ENCODE measurements around the gene SELENOM.

SELENOM gene

DNA sequence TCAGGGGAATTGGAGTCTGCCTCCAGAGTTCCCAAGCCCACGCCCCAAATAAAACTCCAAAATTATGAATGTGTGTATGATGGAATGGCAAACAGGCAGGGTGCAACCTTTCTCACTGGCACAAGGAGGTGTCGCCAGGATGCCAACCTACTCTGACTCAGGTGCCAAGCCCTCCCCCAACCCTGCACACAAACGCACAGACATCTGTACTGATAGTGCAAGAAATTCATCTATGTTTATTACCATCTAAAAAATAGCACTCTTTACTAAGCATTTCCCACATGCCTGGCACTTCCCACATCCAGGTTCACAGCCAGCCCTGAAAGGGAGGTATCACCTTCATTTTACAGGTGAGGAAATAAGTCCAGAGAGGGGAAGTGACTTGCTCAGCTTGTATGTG lies 31.7 kb upstream of the SELENOM start:
- Histone ChIP-seq H3K36me3 (no peaks in the 10 kb centered on the region), H3K4me3 (ENCODE audit: low read depth in 1 of 2, low read length in 1 of 2) (no peak overlapping the region), H3K9me3 (no peaks in the 10 kb centered on the region), H3K4me1 (ENCODE audit: control insufficient read depth in 1 of 2, insufficient read depth in 1 of 2, low read depth in 1 of 2, low read length in 1 of 2) (peaks cover 0 to 3% of the 10 kb centered on the region in 2 experiments), H3K27me3 (peaks cover 28% of the 10 kb centered on the region), H3K27ac (no peak overlapping the region)
- TF ChIP-seq, protein P1, sequence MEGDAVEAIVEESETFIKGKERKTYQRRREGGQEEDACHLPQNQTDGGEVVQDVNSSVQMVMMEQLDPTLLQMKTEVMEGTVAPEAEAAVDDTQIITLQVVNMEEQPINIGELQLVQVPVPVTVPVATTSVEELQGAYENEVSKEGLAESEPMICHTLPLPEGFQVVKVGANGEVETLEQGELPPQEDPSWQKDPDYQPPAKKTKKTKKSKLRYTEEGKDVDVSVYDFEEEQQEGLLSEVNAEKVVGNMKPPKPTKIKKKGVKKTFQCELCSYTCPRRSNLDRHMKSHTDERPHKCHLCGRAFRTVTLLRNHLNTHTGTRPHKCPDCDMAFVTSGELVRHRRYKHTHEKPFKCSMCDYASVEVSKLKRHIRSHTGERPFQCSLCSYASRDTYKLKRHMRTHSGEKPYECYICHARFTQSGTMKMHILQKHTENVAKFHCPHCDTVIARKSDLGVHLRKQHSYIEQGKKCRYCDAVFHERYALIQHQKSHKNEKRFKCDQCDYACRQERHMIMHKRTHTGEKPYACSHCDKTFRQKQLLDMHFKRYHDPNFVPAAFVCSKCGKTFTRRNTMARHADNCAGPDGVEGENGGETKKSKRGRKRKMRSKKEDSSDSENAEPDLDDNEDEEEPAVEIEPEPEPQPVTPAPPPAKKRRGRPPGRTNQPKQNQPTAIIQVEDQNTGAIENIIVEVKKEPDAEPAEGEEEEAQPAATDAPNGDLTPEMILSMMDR (IDR thresholded peaks at IDR 0.05): no peak

DNA sequence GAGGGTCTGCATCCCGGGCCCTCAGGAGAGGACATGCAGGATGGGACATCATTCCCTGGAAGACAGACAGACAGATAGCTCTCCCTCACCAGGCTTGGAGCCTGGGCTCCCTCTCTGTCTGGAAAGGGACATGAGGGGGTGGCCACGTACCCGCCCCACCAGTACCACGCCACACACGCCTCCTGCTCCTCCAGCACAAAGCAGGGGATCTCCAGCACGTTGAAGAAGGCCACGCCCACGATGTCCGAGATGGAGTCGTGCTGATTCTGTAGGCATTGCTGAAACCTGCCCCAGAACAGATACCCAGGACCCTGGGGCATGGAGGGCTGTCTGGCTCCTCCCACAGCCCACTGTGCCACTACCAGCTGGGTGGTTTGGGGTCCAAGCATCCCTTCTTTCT lies 30.8 kb upstream of the SELENOM start:
- Histone ChIP-seq H3K27me3 (peaks cover 21% of the 10 kb centered on the region), H3K4me1 (ENCODE audit: control insufficient read depth in 1 of 2, insufficient read depth in 1 of 2, low read depth in 1 of 2, low read length in 1 of 2) (peaks cover 0 to 3% of the 10 kb centered on the region in 2 experiments), H3K27ac (no peak overlapping the region), H3K4me3 (ENCODE audit: low read depth in 1 of 2, low read length in 1 of 2) (no peak overlapping the region), H3K9me3 (no peaks in the 10 kb centered on the region), H3K36me3 (no peaks in the 10 kb centered on the region)
- TF ChIP-seq, protein P1 (IDR thresholded peaks at IDR 0.05): no peak

DNA sequence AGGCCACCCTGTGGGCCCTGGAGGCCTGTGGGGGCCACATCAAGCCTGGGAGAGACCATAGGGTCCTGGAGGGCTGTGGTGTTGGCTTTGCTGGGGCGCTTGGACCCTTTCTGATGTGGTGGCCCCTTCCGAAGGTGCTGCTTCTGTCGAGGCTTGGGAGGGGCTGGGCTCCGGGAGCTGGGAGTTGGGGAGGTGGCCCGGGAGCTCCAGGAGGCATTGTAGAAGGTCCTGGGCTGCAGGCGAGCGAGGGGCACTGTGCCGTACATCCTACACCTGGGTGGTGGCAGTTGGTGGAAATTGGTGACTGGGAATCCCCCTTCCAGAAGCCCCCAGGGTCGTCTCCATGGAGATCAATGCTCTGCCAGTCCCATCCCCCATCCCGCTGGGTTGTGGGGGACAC lies 30.4 kb upstream of the SELENOM start:
- Histone ChIP-seq H3K27me3 (peaks cover 21% of the 10 kb centered on the region), H3K27ac (no peak overlapping the region), H3K4me3 (ENCODE audit: low read depth in 1 of 2, low read length in 1 of 2) (no peak overlapping the region), H3K4me1 (ENCODE audit: control insufficient read depth in 1 of 2, insufficient read depth in 1 of 2, low read depth in 1 of 2, low read length in 1 of 2) (peaks cover 0 to 3% of the 10 kb centered on the region in 2 experiments), H3K9me3 (no peaks in the 10 kb centered on the region), H3K36me3 (no peaks in the 10 kb centered on the region)
- TF ChIP-seq, protein P1 (IDR thresholded peaks at IDR 0.05): no peak

DNA sequence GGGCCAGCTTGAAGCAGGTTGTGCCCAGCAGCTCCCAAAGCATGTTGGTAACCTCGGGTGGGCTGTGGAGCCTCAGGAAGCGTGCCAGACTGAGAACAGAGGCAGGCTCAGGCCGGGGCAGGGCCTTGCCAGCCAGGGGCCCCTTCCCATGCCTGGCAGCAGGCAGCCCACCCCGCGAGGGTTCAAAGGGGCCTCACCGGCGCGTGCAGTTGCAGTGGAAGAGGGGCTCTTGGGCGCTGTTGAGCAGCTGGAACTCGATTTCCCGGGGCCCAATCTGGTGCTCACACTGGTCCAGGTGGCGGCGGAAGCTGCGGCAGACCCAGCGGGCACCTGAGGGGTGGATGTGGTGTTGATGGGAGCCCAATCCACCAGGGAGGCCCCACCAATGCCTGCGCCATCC lies 29.3 kb upstream of the SELENOM start:
- Histone ChIP-seq H3K4me3 (ENCODE audit: low read depth in 1 of 2, low read length in 1 of 2) (no peak overlapping the region), H3K27me3 (peaks cover 21% of the 10 kb centered on the region), H3K9me3 (no peaks in the 10 kb centered on the region), H3K36me3 (no peaks in the 10 kb centered on the region), H3K27ac (no peak overlapping the region), H3K4me1 (ENCODE audit: control insufficient read depth in 1 of 2, insufficient read depth in 1 of 2, low read depth in 1 of 2, low read length in 1 of 2) (peaks cover 0 to 3% of the 10 kb centered on the region in 2 experiments)
- TF ChIP-seq, protein P1 (IDR thresholded peaks at IDR 0.05): no peak

DNA sequence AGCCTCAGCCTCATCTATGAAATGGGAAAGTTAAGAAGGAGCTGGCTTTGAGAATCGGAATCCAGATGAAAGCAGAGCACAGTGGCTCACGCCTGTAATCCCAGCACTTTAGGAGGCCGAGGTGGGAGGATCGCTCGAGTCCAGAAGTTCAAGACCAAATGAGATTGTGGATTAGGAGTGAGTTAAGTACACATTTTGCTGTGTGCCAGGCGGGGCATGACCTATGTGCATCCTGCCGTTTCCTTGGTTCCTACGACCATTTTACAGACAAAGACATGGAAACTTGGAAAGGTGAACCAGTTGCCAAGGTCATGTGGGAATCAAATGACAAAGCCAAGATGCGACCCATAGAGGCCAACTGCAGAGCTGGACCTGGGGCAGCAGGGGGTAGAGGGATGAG lies 28.8 kb upstream of the SELENOM start:
- TF ChIP-seq, protein P1 (IDR thresholded peaks at IDR 0.05): no peak
- H3K36me3 ChIP-seq: no peaks in the 10 kb centered on the region
- peaks cover 0 to 3% of the 10 kb centered on the region in 2 experiments for H3K4me1 ChIP-seq (ENCODE audit: control insufficient read depth in 1 of 2, insufficient read depth in 1 of 2, low read depth in 1 of 2, low read length in 1 of 2)
- no peak overlapping the region for H3K4me3 ChIP-seq (ENCODE audit: low read depth in 1 of 2, low read length in 1 of 2)
- no peak overlapping the region for H3K27ac ChIP-seq
- peaks cover 21% of the 10 kb centered on the region for H3K27me3 ChIP-seq
- no peaks in the 10 kb centered on the region for H3K9me3 ChIP-seq

DNA sequence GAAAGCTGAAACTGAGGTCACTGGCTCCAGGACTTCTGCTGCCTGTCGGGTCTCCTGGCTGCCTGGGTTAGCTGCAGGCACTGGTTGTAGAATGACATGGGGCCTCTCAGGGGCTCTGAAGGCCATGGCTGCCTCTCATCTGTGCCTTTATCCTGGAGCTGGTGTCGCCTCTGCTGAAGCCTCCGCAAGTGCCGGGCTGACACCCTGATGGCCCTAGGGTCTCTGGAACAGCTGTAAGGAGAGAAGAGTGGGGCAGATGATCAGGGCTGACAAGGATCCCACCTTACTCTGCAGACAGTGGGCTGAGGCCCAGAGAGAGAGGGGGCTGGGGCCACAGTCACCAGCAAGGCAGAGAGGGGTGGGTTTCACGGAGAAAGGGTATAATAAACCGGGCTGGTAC lies 28.3 kb upstream of the SELENOM start:
- Histone ChIP-seq H3K27ac (no peak overlapping the region), H3K9me3 (no peaks in the 10 kb centered on the region), H3K4me3 (ENCODE audit: low read depth in 1 of 2, low read length in 1 of 2) (no peak overlapping the region), H3K36me3 (no peaks in the 10 kb centered on the region), H3K27me3 (peaks cover 18% of the 10 kb centered on the region), H3K4me1 (ENCODE audit: control insufficient read depth in 1 of 2, insufficient read depth in 1 of 2, low read depth in 1 of 2, low read length in 1 of 2) (peaks cover 0 to 3% of the 10 kb centered on the region in 2 experiments)
- TF ChIP-seq, protein P1 (IDR thresholded peaks at IDR 0.05): no peak

Measured in neutrophil (primary cell).